ENCODE results near the gene ZNF804A.
"Not testable (repeated sequence)": the region's sequence is repeated elsewhere in the genome, so short reads cannot be mapped to it uniquely, and the experiment has no call there.

Gene ZNF804A

GRCh38 chr2:184729581-184729980 is 131.3 kb downstream of the ZNF804A start:
- DNase-seq = no peak

- no peak for DNase-seq
These were observed 132.0 kb downstream of the ZNF804A start for GRCh38 chr2:184730288-184730687.

GRCh38 chr2:184734338-184734737 is 136.0 kb downstream of the ZNF804A start:
- no peak for DNase-seq

GRCh38 chr2:184735611-184736010 is 137.3 kb downstream of the ZNF804A start:
- DNase-seq = no peak

GRCh38 chr2:184743096-184743495 is 144.8 kb downstream of the ZNF804A start:
- DNase-seq = no peak

GRCh38 chr2:184756161-184756560 is 157.8 kb downstream of the ZNF804A start:
- DNase-seq = no peak

GRCh38 chr2:184756885-184757284 is 158.6 kb downstream of the ZNF804A start:
- DNase-seq = no peak

- DNase-seq = not testable (repeated sequence)
These were observed 161.4 kb downstream of the ZNF804A start for GRCh38 chr2:184759557-184760255.

GRCh38 chr2:184760931-184761330 is 162.6 kb downstream of the ZNF804A start:
- no peak for DNase-seq

- DNase-seq = no peak
These were observed 167.0 kb downstream of the ZNF804A start for GRCh38 chr2:184765112-184765895.

- DNase-seq = no peak
These were observed 168.7 kb downstream of the ZNF804A start for GRCh38 chr2:184767059-184767458.

- no peak for DNase-seq
These were observed 170.7 kb downstream of the ZNF804A start for GRCh38 chr2:184769023-184769422.

- DNase-seq = no peak
These were observed 171.4 kb downstream of the ZNF804A start for GRCh38 chr2:184769686-184770085.

GRCh38 chr2:184779777-184780176 is 181.4 kb downstream of the ZNF804A start:
- no peak for DNase-seq

GRCh38 chr2:184780384-184780783 is 182.1 kb downstream of the ZNF804A start:
- DNase-seq = no peak

- no peak for DNase-seq
These were observed 182.6 kb downstream of the ZNF804A start for GRCh38 chr2:184780944-184781343.

GRCh38 chr2:184783576-184783975 is 185.2 kb downstream of the ZNF804A start:
- DNase-seq = no peak

GRCh38 chr2:184793176-184793575 is 194.8 kb downstream of the ZNF804A start:
- no peak for DNase-seq

GRCh38 chr2:184799379-184799778 is 201.1 kb downstream of the ZNF804A start:
- no peak for DNase-seq

GRCh38 chr2:184814421-184814820 is 216.1 kb downstream of the ZNF804A start:
- no peak for DNase-seq

- no peak for DNase-seq
These were observed 217.5 kb downstream of the ZNF804A start for GRCh38 chr2:184815824-184816223.

GRCh38 chr2:184824597-184824996 is 226.3 kb downstream of the ZNF804A start:
- DNase-seq = no peak

GRCh38 chr2:184830531-184830930 is 232.2 kb downstream of the ZNF804A start:
- DNase-seq = no peak

GRCh38 chr2:184834699-184835397 is 236.5 kb downstream of the ZNF804A start:
- no peak for DNase-seq

Data from NCI-H1694 treated with DMSO at 0.1 percent for 48 hours (cell line).